ENCODE measurements around the gene BNC2.

DNA sequence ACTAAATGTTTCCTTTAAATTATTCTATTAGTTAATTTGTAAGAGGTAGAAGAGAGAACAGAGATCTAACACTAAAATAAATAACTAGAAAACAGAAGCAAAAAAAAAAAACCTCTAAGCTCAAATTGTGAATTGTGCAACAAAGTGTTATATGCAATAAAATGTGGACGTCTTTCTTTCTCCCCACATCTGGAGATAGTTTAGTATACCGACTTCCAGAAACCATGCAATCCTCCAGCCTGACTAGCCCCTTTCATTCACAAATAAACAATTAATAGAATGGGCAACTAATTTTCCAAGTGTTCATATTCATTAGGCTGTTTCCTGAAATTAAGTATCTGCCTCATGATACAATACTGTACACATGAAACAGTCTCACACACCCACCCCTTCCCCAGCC, 258.5 kb downstream of the BNC2 start:
- TF ChIP-seq SUZ12 (IDR thresholded peaks at IDR 0.05) (no peak), BHLHE40 (IDR thresholded peaks at IDR 0.05; ENCODE audit: borderline replicate concordance) (no peak), FOXA1 (IDR thresholded peaks at IDR 0.05) (no peak), TARDBP (IDR thresholded peaks at IDR 0.05) (no peak), HDGF (IDR thresholded peaks at IDR 0.05; ENCODE audit: borderline replicate concordance) (no peak), ZNF384 (IDR thresholded peaks at IDR 0.05) (no peak), ARNT (IDR thresholded peaks at IDR 0.05) (no peak), FOXM1 (IDR thresholded peaks at IDR 0.05; ENCODE audit: borderline replicate concordance) (no peak), ELF4 (IDR thresholded peaks at IDR 0.05) (no peak)
- TF ChIP-seq, protein P1, sequence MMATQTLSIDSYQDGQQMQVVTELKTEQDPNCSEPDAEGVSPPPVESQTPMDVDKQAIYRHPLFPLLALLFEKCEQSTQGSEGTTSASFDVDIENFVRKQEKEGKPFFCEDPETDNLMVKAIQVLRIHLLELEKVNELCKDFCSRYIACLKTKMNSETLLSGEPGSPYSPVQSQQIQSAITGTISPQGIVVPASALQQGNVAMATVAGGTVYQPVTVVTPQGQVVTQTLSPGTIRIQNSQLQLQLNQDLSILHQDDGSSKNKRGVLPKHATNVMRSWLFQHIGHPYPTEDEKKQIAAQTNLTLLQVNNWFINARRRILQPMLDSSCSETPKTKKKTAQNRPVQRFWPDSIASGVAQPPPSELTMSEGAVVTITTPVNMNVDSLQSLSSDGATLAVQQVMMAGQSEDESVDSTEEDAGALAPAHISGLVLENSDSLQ (IDR thresholded peaks at IDR 0.05), result no peak
